Heart left ventricle (tissue), 13 donors: ENCODE measurements around the gene MACROH2A2.
"Not testable (repeated sequence)": the region's sequence is repeated elsewhere in the genome, so short reads cannot be mapped to it uniquely, and the experiment has no call there.

ENCODE experiments used
- CTCF ChIP-seq, 12 donors: fragments of 200-600 bp; sonication (generic) in 4 of 12; IDR thresholded peaks; one replicate each; pipeline versions ENCODE4 v1.5.0 to v1.8.0; 2018 to 2022; ENCODE audit warnings: antibody characterized with exemption in 12 of 12, mild to moderate bottlenecking in 5 of 12
- POLR2A ChIP-seq, 2 donors: fragments of 450-650 bp; IDR thresholded peaks; one replicate each; pipeline ENCODE4 v1.6.1; 2017; ENCODE audit warnings: antibody characterized with exemption in 2 of 2, mild to moderate bottlenecking in 2 of 2, moderate library complexity in 2 of 2
- donor health status: ischemic (EF 13 %, LVEDD 7.1; RV severe dilation, severe dysfunction).
- donor health status: DM: no; HTN: yes; CAD: no.
- donor health status: DM: no; HTN: no; CAD: no.
- donor health status: ischemic (EF 25% LVEDD 6.9; RV normal size, moderate dysfunction).
- donor health status: ischemic (EF 25% LVEDD 5.7; RV mildly dilated, moderate dysfunction).
- donor health status: ischemic (EF 35%, LVEDD 5.7; RV mildly dilated, moderate dysfunction).
- donor health status: nonischemic (EF 11% LVEDD 7.7; RV severe dilation, severe dysfunction).
- donor health status: DM: yes; HTN: yes; CAD: no.
- donor health status: PGD.
- donor health status: ischemic (EF 29% LVEDD 5.4; RV normal size, mild dysfunction).
- donor health status: nonischemic (EF 23%, LVEDD 6.1; RV moderate dilation, normal function).

GRCh38 chr10:70123166-70123565, 70.5 kb downstream of the MACROH2A2 start:
- not testable (repeated sequence) for TF ChIP-seq CTCF, POLR2A (IDR thresholded peaks at IDR 0.05)
